HG02571 (cell line): ENCODE measurements around the gene OR52A1.
A peak's percentile ranks its signal among the peaks of the same experiment; 100 is the strongest.

Experiments
- ATAC-seq: cut with Tn5 transposase; IDR thresholded peaks from one replicate; pipeline ENCODE4 v1.9.1; 2021; ENCODE audit warnings: mild to moderate bottlenecking, moderate library complexity; ENCODE audit not compliant: unreplicated experiment

The OR52A1 gene

GRCh38 chr11:5136261-5136660 is 18.3 kb downstream of the OR52A1 start:
- no peak for ATAC-seq

GRCh38 chr11:5131584-5132335 is 22.8 kb downstream of the OR52A1 start:
- no peak for ATAC-seq

GRCh38 chr11:5129457-5129877 is 25.1 kb downstream of the OR52A1 start:
- ATAC-seq: no peak

GRCh38 chr11:5124891-5125620 is 29.5 kb downstream of the OR52A1 start:
- ATAC-seq: no peak

- peak; percentile 81 for ATAC-seq
Observed at GRCh38 chr11:5123802-5124521, 30.6 kb downstream of the OR52A1 start.

GRCh38 chr11:5118893-5119292 is 35.7 kb downstream of the OR52A1 start:
- no peak for ATAC-seq

GRCh38 chr11:5117588-5117987 is 37.0 kb downstream of the OR52A1 start:
- no peak for ATAC-seq

GRCh38 chr11:5115339-5115738 is 39.2 kb downstream of the OR52A1 start:
- ATAC-seq: no peak

GRCh38 chr11:5107285-5107684 is 47.3 kb downstream of the OR52A1 start:
- ATAC-seq: no peak

GRCh38 chr11:5103066-5103465 is 51.5 kb downstream of the OR52A1 start:
- no peak for ATAC-seq

- ATAC-seq: no peak
Observed at GRCh38 chr11:5102246-5102645, 52.3 kb downstream of the OR52A1 start.

GRCh38 chr11:5096011-5096410 is 58.5 kb downstream of the OR52A1 start:
- no peak for ATAC-seq
